Activated CD8-positive, alpha-beta memory T cell treated with anti-CD3 and anti-CD28 coated beads for 36 hours (primary cell): Measurements from ENCODE around the gene SLC25A43. TPM values are rescaled to one million over a fixed set of nuclear protein-coding genes. Genes with fewer than 3 reads are reported as not detected.
"Not testable (repeated sequence)": the region's sequence is repeated elsewhere in the genome, so short reads cannot be mapped to it uniquely, and the experiment has no call there.

Experiments used
- CTCF ChIA-PET: fragments of 350-600 bp; sonication (Branson Sonifier 250); formaldehyde crosslinking; loops from one replicate; lab custom pipeline; 2021; ENCODE audit warnings: antibody characterized with exemption; lab: Charles Lee
- POLR2A ChIA-PET: fragments of 350-600 bp; sonication (Branson Sonifier 250); formaldehyde crosslinking; loops from one replicate; lab custom pipeline; 2021; ENCODE audit warnings: antibody characterized with exemption; lab: Charles Lee
- total RNA-seq, 2 experiments: library from RNA; stranded (reverse); gene quantifications; one replicate each; pipeline ENCODE4 v1.2.3, GENCODE V29; 2021

Gene SLC25A43
- total RNA-seq, 2 experiments from 2014 or later = 10.2 to 10.6 TPM

- CTCF ChIA-PET = no interaction called here
- POLR2A ChIA-PET = no interaction called here
Observed at GRCh38 chrX:119401569-119401968, 2.4 kb downstream of the SLC25A43 start.

- ChIA-PET CTCF (interaction anchor here (0.6 kb wide), 1 partner anchor 12 kb away, joined by 3 read pairs; no protein-coding TSS in a partner anchor), POLR2A (no interaction called here)
Observed at GRCh38 chrX:119402588-119402987, 3.5 kb downstream of the SLC25A43 start.

- ChIA-PET CTCF (no interaction called here), POLR2A (no interaction called here)
Observed at GRCh38 chrX:119406776-119407175, 7.6 kb downstream of the SLC25A43 start.

- POLR2A ChIA-PET = no interaction called here
- CTCF ChIA-PET = no interaction called here
Observed at GRCh38 chrX:119407681-119408080, 8.5 kb downstream of the SLC25A43 start.

GRCh38 chrX:119410027-119410819 lies 11.1 kb downstream of the SLC25A43 start:
- ChIA-PET POLR2A (no interaction called here), CTCF (no interaction called here)

- CTCF ChIA-PET = no interaction called here
Observed at GRCh38 chrX:119410854-119411253, 11.7 kb downstream of the SLC25A43 start.

GRCh38 chrX:119411959-119412358 lies 12.8 kb downstream of the SLC25A43 start:
- ChIA-PET POLR2A (no interaction called here), CTCF (no interaction called here)

More at GRCh38 chrX:119410854-119411253, 11.7 kb downstream of the SLC25A43 start:
- POLR2A ChIA-PET = no interaction called here

GRCh38 chrX:119417376-119417775 lies 18.2 kb downstream of the SLC25A43 start:
- ChIA-PET POLR2A (no interaction called here), CTCF (no interaction called here)

GRCh38 chrX:119417842-119418241 lies 18.7 kb downstream of the SLC25A43 start:
- POLR2A ChIA-PET = no interaction called here
- CTCF ChIA-PET = no interaction called here

- POLR2A ChIA-PET = no interaction called here
- CTCF ChIA-PET = no interaction called here
Observed at GRCh38 chrX:119419146-119419545, 20.0 kb downstream of the SLC25A43 start.

GRCh38 chrX:119419898-119420297 lies 20.8 kb downstream of the SLC25A43 start:
- ChIA-PET POLR2A (no interaction called here), CTCF (no interaction called here)

GRCh38 chrX:119421016-119421705 lies 22.0 kb downstream of the SLC25A43 start:
- POLR2A ChIA-PET = no interaction called here
- CTCF ChIA-PET = no interaction called here

GRCh38 chrX:119423631-119424030 lies 24.5 kb downstream of the SLC25A43 start:
- ChIA-PET POLR2A (no interaction called here), CTCF (no interaction called here)

- CTCF ChIA-PET = no interaction called here
- POLR2A ChIA-PET = no interaction called here
Observed at GRCh38 chrX:119424999-119425398, 25.9 kb downstream of the SLC25A43 start.

GRCh38 chrX:119427024-119427794 lies 28.1 kb downstream of the SLC25A43 start:
- CTCF ChIA-PET = no interaction called here
- POLR2A ChIA-PET = no interaction called here

- ChIA-PET CTCF (no interaction called here), POLR2A (no interaction called here)
Observed at GRCh38 chrX:119427795-119428185, 28.7 kb downstream of the SLC25A43 start.

- CTCF ChIA-PET = no interaction called here
- POLR2A ChIA-PET = no interaction called here
Observed at GRCh38 chrX:119429471-119429870, 30.3 kb downstream of the SLC25A43 start.

- CTCF ChIA-PET, POLR2A ChIA-PET: not testable (repeated sequence)
Observed at GRCh38 chrX:119441295-119441694, 42.2 kb downstream of the SLC25A43 start.

GRCh38 chrX:119442286-119442685 lies 43.1 kb downstream of the SLC25A43 start:
- POLR2A ChIA-PET = no interaction called here
- CTCF ChIA-PET = no interaction called here

GRCh38 chrX:119453202-119453601 lies 54.1 kb downstream of the SLC25A43 start:
- POLR2A ChIA-PET = no interaction called here
- CTCF ChIA-PET = no interaction called here
